Measurements from ENCODE around the gene IPP.
"Not testable (repeated sequence)": the region's sequence is repeated elsewhere in the genome, so short reads cannot be mapped to it uniquely, and the experiment has no call there.

GRCh38 chr1:45739641-45740156 lies 10.8 kb downstream of the IPP start:
- not testable (repeated sequence) for TF ChIP-seq CTCF (conservative IDR thresholded peaks at IDR 0.05); ZFX (IDR thresholded peaks at IDR 0.05)
